ENCODE measurements around the gene DOCK1. TPM values are rescaled to one million over a fixed set of nuclear protein-coding genes. Genes with fewer than 3 reads are reported as not detected.

The DOCK1 gene
- total RNA-seq, 1 donor from 2014 or later, result 72.6 TPM

GRCh38 chr10:127325506-127325905, 420.3 kb downstream of the DOCK1 start:
- no peaks in the 10 kb centered on the region for H4K20me1 ChIP-seq (ENCODE audit: low read depth)
- peaks cover 3% of the 10 kb centered on the region for H3K36me3 Mint-ChIP-seq
- H3K4me2 ChIP-seq, result no peak overlapping the region
- no peak overlapping the region for H2AFZ ChIP-seq (replicated peaks)
- no peaks in the 10 kb centered on the region for H3K36me3 ChIP-seq
- H3K27ac ChIP-seq, result no peak overlapping the region
- H3K27me3 ChIP-seq, result no peaks in the 10 kb centered on the region
- no peaks in the 10 kb centered on the region for H3K79me2 ChIP-seq (ENCODE audit: low read depth)
- H3K27me3 Mint-ChIP-seq (ENCODE audit: insufficient read depth, low read depth), result peaks cover 4% of the 10 kb centered on the region
- no peaks in the 10 kb centered on the region for H3F3A ChIP-seq (ENCODE audit: low read depth)
- H3K9ac ChIP-seq, result no peak overlapping the region
- peaks cover 4% of the 10 kb centered on the region for H3K4me1 Mint-ChIP-seq
- H3K4me3 Mint-ChIP-seq, result no peak overlapping the region
- TF ChIP-seq EZH2phosphoT487 (IDR thresholded peaks at IDR 0.05), result no peak
- no peak for TF ChIP-seq CTCF (IDR thresholded peaks at IDR 0.05)
- TF ChIP-seq EZH2 (IDR thresholded peaks at IDR 0.05), result no peak
- no peak overlapping the region for H3K27ac Mint-ChIP-seq
- H3K4me3 ChIP-seq, result no peak overlapping the region
- no peaks in the 10 kb centered on the region for H3K9me3 ChIP-seq (ENCODE audit: low read depth)
- DNase-seq (ENCODE audit: low spot score), result no peak
- no peaks in the 10 kb centered on the region for H3K4me1 ChIP-seq
- no peaks in the 10 kb centered on the region for H3K9me3 Mint-ChIP-seq

GRCh38 chr10:127326883-127327282, 421.7 kb downstream of the DOCK1 start:
- H3K9me3 Mint-ChIP-seq, result no peaks in the 10 kb centered on the region

GRCh38 chr10:127331696-127332095, 426.5 kb downstream of the DOCK1 start:
- H3K27ac ChIP-seq, result no peak overlapping the region
- no peak overlapping the region for H3K4me2 ChIP-seq
- peaks cover 5% of the 10 kb centered on the region for H4K20me1 ChIP-seq (ENCODE audit: low read depth)
- no peaks in the 10 kb centered on the region for H3K36me3 ChIP-seq
- no peak for TF ChIP-seq EZH2 (IDR thresholded peaks at IDR 0.05)
- TF ChIP-seq CTCF (IDR thresholded peaks at IDR 0.05), result no peak
- TF ChIP-seq EZH2phosphoT487 (IDR thresholded peaks at IDR 0.05), result no peak
- no peaks in the 10 kb centered on the region for H3K9me3 ChIP-seq (ENCODE audit: low read depth)
- Mint-ChIP-seq H3K36me3 (peaks cover 3% of the 10 kb centered on the region), H3K27ac (no peak overlapping the region), H3K4me3 (no peak overlapping the region), H3K27me3 (ENCODE audit: insufficient read depth, low read depth) (peaks cover 4% of the 10 kb centered on the region), H3K9me3 (no peaks in the 10 kb centered on the region), H3K4me1 (peaks cover 11% of the 10 kb centered on the region)
- no peaks in the 10 kb centered on the region for H3K79me2 ChIP-seq (ENCODE audit: low read depth)
- H3K4me1 ChIP-seq, result peaks cover 13% of the 10 kb centered on the region
- no peak overlapping the region for H3K9ac ChIP-seq
- H2AFZ ChIP-seq (replicated peaks), result no peak overlapping the region
- DNase-seq (ENCODE audit: low spot score), result no peak
- H3K27me3 ChIP-seq, result no peaks in the 10 kb centered on the region
- no peak overlapping the region for H3K4me3 ChIP-seq
- H3F3A ChIP-seq (ENCODE audit: low read depth), result no peaks in the 10 kb centered on the region

More at GRCh38 chr10:127326883-127327282, 421.7 kb downstream of the DOCK1 start:
- H3K9me3 ChIP-seq (ENCODE audit: low read depth), result no peaks in the 10 kb centered on the region
- peaks cover 3% of the 10 kb centered on the region for H3K36me3 Mint-ChIP-seq
- no peaks in the 10 kb centered on the region for H3K79me2 ChIP-seq (ENCODE audit: low read depth)
- H3K4me1 Mint-ChIP-seq, result peaks cover 4% of the 10 kb centered on the region
- H4K20me1 ChIP-seq (ENCODE audit: low read depth), result no peaks in the 10 kb centered on the region
- no peak for TF ChIP-seq CTCF (IDR thresholded peaks at IDR 0.05)
- TF ChIP-seq EZH2 (IDR thresholded peaks at IDR 0.05), result no peak
- TF ChIP-seq EZH2phosphoT487 (IDR thresholded peaks at IDR 0.05), result no peak
- no peak overlapping the region for H3K27ac ChIP-seq
- H2AFZ ChIP-seq (replicated peaks), result no peak overlapping the region
- no peak overlapping the region for H3K4me3 Mint-ChIP-seq
- no peak overlapping the region for H3K9ac ChIP-seq
- no peak overlapping the region for H3K4me2 ChIP-seq
- no peaks in the 10 kb centered on the region for H3K4me1 ChIP-seq
- no peaks in the 10 kb centered on the region for H3K36me3 ChIP-seq
- H3F3A ChIP-seq (ENCODE audit: low read depth), result no peaks in the 10 kb centered on the region
- H3K27me3 Mint-ChIP-seq (ENCODE audit: insufficient read depth, low read depth), result peaks cover 4% of the 10 kb centered on the region
- DNase-seq (ENCODE audit: low spot score), result no peak
- no peak overlapping the region for H3K4me3 ChIP-seq
- H3K27me3 ChIP-seq, result no peaks in the 10 kb centered on the region
- no peak overlapping the region for H3K27ac Mint-ChIP-seq
